Caco-2 (cell line): ENCODE measurements around the gene ELMO1. TPM values are rescaled to one million over a fixed set of nuclear protein-coding genes. Genes with fewer than 3 reads are reported as not detected.
A peak's percentile ranks its signal among the peaks of the same experiment; 100 is the strongest.

Experiments
- BruUV-seq: library from RNA; stranded (reverse); fragments of 400-500 nt; replicated peaks from 2 replicates; lab custom pipeline; 2021; lab: Mats Ljungman, UMichigan
- CTCF ChIA-PET: fragments of 300-600 bp; sonication (Branson Sonifier 250); formaldehyde crosslinking; loops from one replicate; lab custom pipeline; 2022; ENCODE audit warnings: antibody characterized with exemption; lab: Charles Lee
- POLR2A ChIA-PET: fragments of 300-600 bp; sonication (Branson Sonifier 250); formaldehyde crosslinking; loops from one replicate; lab custom pipeline; 2022; ENCODE audit warnings: antibody characterized with exemption; lab: Charles Lee
- DNase-seq, 2 experiments: peaks; one replicate each; pipeline versions ENCODE4 v3.0.0 to v3.0.0-alpha.2; 2020 to 2022
- H3K27me3 ChIP-seq: replicated peaks from 2 replicates; pipeline ENCODE4 v1.6.0; 2011; ENCODE audit warnings: low read length; ENCODE audit not compliant: control insufficient read depth, insufficient read depth
- H3K36me3 ChIP-seq: 2 replicates; pipeline ENCODE4 v1.5.1; 2011; ENCODE audit warnings: low read length; ENCODE audit not compliant: control insufficient read depth, insufficient read depth
- H3K4me1 ChIP-seq: fragments of 250-450 bp; sonication (Bioruptor Pico); 2 replicates; pipeline ENCODE4 v1.5.1; 2020; ENCODE audit warnings: mild to moderate bottlenecking
- H3K4me3 ChIP-seq: 2 replicates; pipeline ENCODE4 v1.5.1; 2011; ENCODE audit warnings: low read depth, mild to moderate bottlenecking, control low read depth, low read length
- H3K9me3 ChIP-seq: fragments of 250-450 bp; sonication (Bioruptor Pico); 2 replicates; pipeline ENCODE4 v1.5.1; 2020; ENCODE audit warnings: mild to moderate bottlenecking, moderate library complexity
- H3K27ac Mint-ChIP-seq: one replicate; pipeline ENCODE4 v1.8.0; 2022; ENCODE audit warnings: mixed read lengths; ENCODE audit not compliant: unreplicated experiment
- H3K27me3 Mint-ChIP-seq: one replicate; pipeline ENCODE4 v1.8.0; 2022; ENCODE audit warnings: mixed read lengths; ENCODE audit not compliant: insufficient read depth, unreplicated experiment
- H3K36me3 Mint-ChIP-seq: one replicate; pipeline ENCODE4 v1.8.0; 2022; ENCODE audit warnings: mild to moderate bottlenecking, mixed read lengths; ENCODE audit not compliant: insufficient read depth, unreplicated experiment
- H3K4me1 Mint-ChIP-seq: one replicate; pipeline ENCODE4 v1.8.0; 2022; ENCODE audit warnings: low read depth, mixed read lengths; ENCODE audit not compliant: unreplicated experiment
- H3K4me3 Mint-ChIP-seq: one replicate; pipeline ENCODE4 v1.8.0; 2022; ENCODE audit warnings: mild to moderate bottlenecking, moderate library complexity, mixed read lengths; ENCODE audit not compliant: unreplicated experiment
- H3K9me3 Mint-ChIP-seq: one replicate; pipeline ENCODE4 v1.8.0; 2022; ENCODE audit warnings: mixed read lengths; ENCODE audit not compliant: unreplicated experiment
- intact Hi-C: fragments of 100-400 bp; cut with micrococcal nuclease; formaldehyde crosslinking; loops from one replicate; pipeline ENCODE4 v1.10.0; 2022; ENCODE audit not compliant: unreplicated experiment
- total RNA-seq: library from RNA; stranded (reverse); gene quantifications from 2 replicates; pipeline ENCODE4 v1.2.3, GENCODE V29; 2022
- TF ChIP-seq, protein P1 (sequence below), 2 experiments: fragments of 200-600 bp in 1 of 2; IDR thresholded peaks; 1 replicate in 1 of 2; 2 replicates in 1 of 2; pipeline versions ENCODE4 v1.5.1 to v1.8.0; 2011 to 2022; ENCODE audit warnings: antibody characterized with exemption in 1 of 2, control low read depth in 1 of 2, inconsistent platforms in 1 of 2, low read depth in 1 of 2, low read length in 1 of 2, mild to moderate bottlenecking in 1 of 2, moderate library complexity in 1 of 2; ENCODE audit not compliant: insufficient read depth in 1 of 2, severe bottlenecking in 1 of 2, unreplicated experiment in 1 of 2

ELMO1 gene
- total RNA-seq, 1 experiment from 2014 or later = 0.14 TPM

- CTCF ChIA-PET = no interaction called here
- no TSS peak for BruUV-seq
- intact Hi-C loops = loop anchor here (1.0 kb wide), 1 partner anchor 25 kb away; no protein-coding TSS in a partner anchor
Measured at GRCh38 chr7:36946401-36946739, 502.3 kb downstream of the ELMO1 start.

DNA sequence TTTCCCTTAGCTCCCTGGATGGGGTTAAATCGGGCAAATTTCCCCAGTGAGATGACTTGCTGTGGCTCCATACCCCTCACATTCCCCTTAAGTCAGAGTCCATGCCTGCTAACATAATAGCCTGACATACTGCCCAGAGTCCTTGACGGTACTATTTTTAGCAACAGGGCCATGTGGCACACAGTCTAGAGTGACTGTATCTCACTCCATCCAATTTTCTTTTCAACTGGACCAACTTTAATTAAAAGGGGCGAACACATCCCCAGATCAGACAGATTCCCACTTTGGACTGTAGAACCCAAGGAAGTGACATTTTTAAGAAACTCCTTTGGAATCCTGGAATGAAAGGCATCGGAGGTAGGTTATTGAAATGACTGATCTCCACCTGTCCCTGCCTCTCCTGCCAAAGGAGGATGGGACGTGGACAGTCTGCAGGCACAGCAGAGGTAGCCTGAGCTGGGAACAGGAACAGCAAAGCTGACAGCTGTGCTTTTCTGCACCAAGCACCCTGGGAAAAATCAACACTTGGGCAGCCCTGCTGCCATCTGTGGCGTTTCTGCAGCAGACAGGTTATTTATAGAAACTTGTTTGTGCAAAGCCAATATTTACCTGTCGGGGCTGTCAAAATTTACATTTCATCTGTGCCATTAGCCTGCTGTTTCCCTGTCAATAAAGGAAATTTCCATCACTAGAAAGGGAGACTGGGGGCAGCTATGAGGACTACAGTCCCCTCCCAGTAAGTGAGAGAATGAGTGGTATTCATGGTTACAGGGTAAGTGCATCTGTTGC lies 502.9 kb downstream of the ELMO1 start:
- Mint-ChIP-seq H3K27ac (no peak overlapping the region), H3K4me3 (no peak overlapping the region), H3K9me3 (peaks cover 66% of the 10 kb centered on the region), H3K27me3 (no peaks in the 10 kb centered on the region), H3K36me3 (peaks cover 11% of the 10 kb centered on the region), H3K4me1 (peaks cover 26% of the 10 kb centered on the region)
- Histone ChIP-seq H3K4me1 (peaks cover 44% of the 10 kb centered on the region), H3K9me3 (peaks cover 15% of the 10 kb centered on the region; the same call in 1 of the 2 replicates), H3K27me3 (no peaks in the 10 kb centered on the region), H3K36me3 (no peaks in the 10 kb centered on the region), H3K4me3 (no peak overlapping the region)
- ChIA-PET POLR2A (no interaction called here), CTCF (no interaction called here)
- peak; percentile 48 to 57 for DNase-seq
- intact Hi-C loops = loop anchor here (1.0 kb wide), 1 partner anchor 25 kb away; no protein-coding TSS in a partner anchor
- TF ChIP-seq, protein P1, sequence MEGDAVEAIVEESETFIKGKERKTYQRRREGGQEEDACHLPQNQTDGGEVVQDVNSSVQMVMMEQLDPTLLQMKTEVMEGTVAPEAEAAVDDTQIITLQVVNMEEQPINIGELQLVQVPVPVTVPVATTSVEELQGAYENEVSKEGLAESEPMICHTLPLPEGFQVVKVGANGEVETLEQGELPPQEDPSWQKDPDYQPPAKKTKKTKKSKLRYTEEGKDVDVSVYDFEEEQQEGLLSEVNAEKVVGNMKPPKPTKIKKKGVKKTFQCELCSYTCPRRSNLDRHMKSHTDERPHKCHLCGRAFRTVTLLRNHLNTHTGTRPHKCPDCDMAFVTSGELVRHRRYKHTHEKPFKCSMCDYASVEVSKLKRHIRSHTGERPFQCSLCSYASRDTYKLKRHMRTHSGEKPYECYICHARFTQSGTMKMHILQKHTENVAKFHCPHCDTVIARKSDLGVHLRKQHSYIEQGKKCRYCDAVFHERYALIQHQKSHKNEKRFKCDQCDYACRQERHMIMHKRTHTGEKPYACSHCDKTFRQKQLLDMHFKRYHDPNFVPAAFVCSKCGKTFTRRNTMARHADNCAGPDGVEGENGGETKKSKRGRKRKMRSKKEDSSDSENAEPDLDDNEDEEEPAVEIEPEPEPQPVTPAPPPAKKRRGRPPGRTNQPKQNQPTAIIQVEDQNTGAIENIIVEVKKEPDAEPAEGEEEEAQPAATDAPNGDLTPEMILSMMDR (IDR thresholded peaks at IDR 0.05; ENCODE audit: insufficient read depth in 1 of 2, low read depth in 1 of 2, low read length in 1 of 2, severe bottlenecking in 1 of 2, unreplicated experiment in 1 of 2) = no peak
- no TSS peak for BruUV-seq

More at GRCh38 chr7:36946401-36946739, 502.3 kb downstream of the ELMO1 start:
- H3K9me3 ChIP-seq = peaks cover 15% of the 10 kb centered on the region; the same call in 1 of the 2 replicates
- Mint-ChIP-seq H3K27me3 (no peaks in the 10 kb centered on the region), H3K9me3 (peaks cover 70% of the 10 kb centered on the region), H3K4me1 (peaks cover 26% of the 10 kb centered on the region), H3K4me3 (no peak overlapping the region), H3K36me3 (peaks cover 11% of the 10 kb centered on the region), H3K27ac (no peak overlapping the region)
- H3K27me3 ChIP-seq = no peaks in the 10 kb centered on the region
- no peaks in the 10 kb centered on the region for H3K36me3 ChIP-seq
- peaks cover 44% of the 10 kb centered on the region for H3K4me1 ChIP-seq
- POLR2A ChIA-PET = no interaction called here
- TF ChIP-seq, protein P1 (IDR thresholded peaks at IDR 0.05; ENCODE audit: insufficient read depth in 1 of 2, low read depth in 1 of 2, low read length in 1 of 2, severe bottlenecking in 1 of 2, unreplicated experiment in 1 of 2) = no peak
- H3K4me3 ChIP-seq = no peak overlapping the region
- DNase-seq = no peak

- DNase-seq = no peak
- Mint-ChIP-seq H3K36me3 (peaks cover 11% of the 10 kb centered on the region), H3K9me3 (peaks cover 64% of the 10 kb centered on the region), H3K4me3 (no peak overlapping the region), H3K27ac (no peak overlapping the region), H3K4me1 (peaks cover 20% of the 10 kb centered on the region), H3K27me3 (no peaks in the 10 kb centered on the region)
- H3K4me1 ChIP-seq = peaks cover 37% of the 10 kb centered on the region
- no peak overlapping the region for H3K4me3 ChIP-seq
- CTCF ChIA-PET = no interaction called here
- H3K27me3 ChIP-seq = no peaks in the 10 kb centered on the region
- TF ChIP-seq, protein P1 (IDR thresholded peaks at IDR 0.05; ENCODE audit: insufficient read depth in 1 of 2, low read depth in 1 of 2, low read length in 1 of 2, severe bottlenecking in 1 of 2, unreplicated experiment in 1 of 2) = no peak
- POLR2A ChIA-PET = no interaction called here
- intact Hi-C loops = no loop called here
- H3K36me3 ChIP-seq = no peaks in the 10 kb centered on the region
- BruUV-seq = no TSS peak
- H3K9me3 ChIP-seq = peaks cover 20% of the 10 kb centered on the region; the same call in 1 of the 2 replicates
Measured at GRCh38 chr7:36944838-36945237, 503.8 kb downstream of the ELMO1 start.
